Ovary (tissue), 9 donors: Measurements from ENCODE around the gene EXOSC10. TPM values are rescaled to one million over a fixed set of nuclear protein-coding genes. Genes with fewer than 3 reads are reported as not detected.

Source experiments
- DNase-seq, 5 donors: peaks; one replicate each; pipeline ENCODE4 v3.0.0-alpha.2; 2019 to 2020
- H3K27ac ChIP-seq, 2 donors: fragments of 200-600 bp; one replicate each; pipeline versions ENCODE4 v1.5.1 to v1.8.0; 2019 to 2022
- H3K27me3 ChIP-seq: fragments of 200-600 bp; one replicate; pipeline ENCODE4 v1.8.0; 2022
- H3K36me3 ChIP-seq: fragments of 200-600 bp; sonication (generic); one replicate; pipeline ENCODE4 v1.5.1; 2019
- H3K4me1 ChIP-seq: one replicate; pipeline ENCODE4 v1.8.1; 2013; ENCODE audit warnings: mild to moderate bottlenecking, moderate library complexity; ENCODE audit not compliant: insufficient read depth
- H3K4me3 ChIP-seq: fragments of 200-600 bp; sonication (generic); one replicate; pipeline ENCODE4 v1.5.1; 2017
- H3K9me3 ChIP-seq, 2 donors: fragments of 200-600 bp in 1 of 2; sonication (generic) in 1 of 2; one replicate each; pipeline versions ENCODE4 v1.5.1 to v1.8.1; 2013 to 2019; ENCODE audit warnings: mild to moderate bottlenecking in 1 of 2, moderate library complexity in 1 of 2
- CTCF ChIP-seq, 3 donors: fragments of 450-650 bp in 2 of 3; fragments of 200-600 bp in 1 of 3; IDR thresholded peaks; one replicate each; pipeline versions ENCODE4 v1.5.1 to v1.8.0; 2016 to 2022; ENCODE audit warnings: antibody characterized with exemption in 3 of 3, mild to moderate bottlenecking in 1 of 3
- EP300 ChIP-seq: sonication (generic); formaldehyde crosslinking; IDR thresholded peaks from one replicate; pipeline ENCODE4 v1.6.1; 2017; ENCODE audit warnings: antibody characterized with exemption
- POLR2A ChIP-seq: fragments of 450-650 bp; IDR thresholded peaks from one replicate; pipeline ENCODE4 v1.6.1; 2017; ENCODE audit warnings: antibody characterized with exemption, mild to moderate bottlenecking, moderate library complexity
- WGBS, 3 donors: extraction: QIAGEN DNeasy Blood & Tissue Kit in 1 of 3; methylation state at CpG; one replicate each; pipeline versions ENCODE4 v1.1.5 to v1.1.7; 2013 to 2017; 5-methylcytosine and 5-hydroxymethylcytosine counted together
- intact Hi-C, 4 donors: fragments of 100-400 bp; cut with DNase I; formaldehyde crosslinking; loops; one replicate each; pipeline versions ENCODE4 v1.11.0 to v1.15.1; 2022 to 2023
- polyA plus RNA-seq, 2 donors: library from polyadenylated mRNA; stranded (reverse); fragments of 200-250 nt in 1 of 2; fragments of 350-450 nt in 1 of 2; fragmentation: Illumina TruSeq in 1 of 2; extraction: RNeasy Lipid Tissue Mini Kit (QIAGEN cat#74804) in 1 of 2; gene quantifications; one replicate each; pipeline ENCODE4 v1.2.3, GENCODE V29; 2013 to 2014
- total RNA-seq, 7 donors: library from RNA; depleted of rRNA in 2 of 7; stranded (reverse); fragments of >200 nt in 2 of 7; fragmentation: NEBNext Ultra II Directional in 3 of 7; extraction: Animal tissue kit (Norgen Biotek cat#: 25700) in 3 of 7; gene quantifications; one replicate each; pipeline versions ENCODE4 v1.1.0 to v1.2.4, GENCODE V29; 2016 to 2023
- donor health status: DM: no; HTN: no; CAD: no; lungs with moderate emphysema.
- donor health status: DM: no; HTN: no; CAD: no.
- donor health status: Bipolar disorder and iron deficiency.
- donor health status: DM: yes; HTN: yes; CAD: no.
- donor health status: DM: no; HTN: no; CAD: no.
- donor health status: DM: yes; HTN: yes; CAD: no.

The EXOSC10 gene
- total and polyA plus RNA-seq, 9 donors: 36.1 to 60.5 (median 48.6) TPM

GRCh38 chr1:11026052-11026451 lies 73.6 kb downstream of the EXOSC10 start:
- WGBS, 3 donors: 53 to 66% (median 57%) methylated on average over 1 of the region's 1 CpG
- no peaks in the 10 kb centered on the region for H3K27me3 ChIP-seq
- no peak for TF ChIP-seq CTCF (IDR thresholded peaks at IDR 0.05)
- DNase-seq: no peak
- no peaks in the 10 kb centered on the region for H3K4me1 ChIP-seq
- no peaks in the 10 kb centered on the region for H3K36me3 ChIP-seq
- H3K4me3 ChIP-seq: no peak overlapping the region
- H3K27ac ChIP-seq: no peak overlapping the region
- intact Hi-C loops: no loop called here
- no peaks in the 10 kb centered on the region for H3K9me3 ChIP-seq

- no peaks in the 10 kb centered on the region for H3K27me3 ChIP-seq
These were observed 74.1 kb downstream of the EXOSC10 start for GRCh38 chr1:11025618-11026017.

GRCh38 chr1:11024874-11025203 lies 74.8 kb downstream of the EXOSC10 start:
- 80 to 85% (median 83%) methylated on average over 2 of the region's 2 CpGs for WGBS, 3 donors
- no peak for TF ChIP-seq CTCF (IDR thresholded peaks at IDR 0.05)
- TF ChIP-seq POLR2A: no peak
- no peak for TF ChIP-seq EP300
- no peaks in the 10 kb centered on the region for H3K4me1 ChIP-seq
- no peaks in the 10 kb centered on the region for H3K9me3 ChIP-seq
- no peak for DNase-seq
- no peaks in the 10 kb centered on the region for H3K36me3 ChIP-seq
- H3K4me3 ChIP-seq: no peak overlapping the region
- H3K27me3 ChIP-seq: no peaks in the 10 kb centered on the region
- no peak overlapping the region for H3K27ac ChIP-seq
- intact Hi-C loops: no loop called here

More at GRCh38 chr1:11025618-11026017, 74.1 kb downstream of the EXOSC10 start:
- no peaks in the 10 kb centered on the region for H3K4me1 ChIP-seq
- no peaks in the 10 kb centered on the region for H3K9me3 ChIP-seq
- no peak for DNase-seq
- H3K4me3 ChIP-seq: no peak overlapping the region
- TF ChIP-seq EP300 (no peak), POLR2A (no peak), CTCF (IDR thresholded peaks at IDR 0.05) (no peak)
- 86 to 96% (median 89%) methylated on average over 1 of the region's 1 CpG for WGBS, 3 donors
- intact Hi-C loops: no loop called here
- no peak overlapping the region for H3K27ac ChIP-seq
- no peaks in the 10 kb centered on the region for H3K36me3 ChIP-seq

GRCh38 chr1:11024154-11024873 lies 75.4 kb downstream of the EXOSC10 start:
- no peaks in the 10 kb centered on the region for H3K4me1 ChIP-seq
- no peaks in the 10 kb centered on the region for H3K9me3 ChIP-seq
- H3K36me3 ChIP-seq: no peaks in the 10 kb centered on the region
- DNase-seq: no peak
- no peak for TF ChIP-seq CTCF (IDR thresholded peaks at IDR 0.05)
- TF ChIP-seq POLR2A: no peak
- intact Hi-C loops: no loop called here
- 83 to 95% (median 89%) methylated on average over 3 of the region's 3 CpGs for WGBS, 3 donors
- no peaks in the 10 kb centered on the region for H3K27me3 ChIP-seq
- H3K27ac ChIP-seq: no peak overlapping the region
- no peak overlapping the region for H3K4me3 ChIP-seq
